Tibial nerve (tissue), 4 donors: ENCODE data around the gene HINT2.

Experiments used
- EP300 ChIP-seq, 2 donors: sonication (generic); formaldehyde crosslinking; IDR thresholded peaks; one replicate each; pipeline ENCODE4 v1.6.1; 2017; ENCODE audit warnings: antibody characterized with exemption in 2 of 2, mild to moderate bottlenecking in 1 of 2
- POLR2A ChIP-seq, 2 donors: fragments of 450-650 bp; IDR thresholded peaks; one replicate each; pipeline ENCODE4 v1.6.1; 2017; ENCODE audit warnings: antibody characterized with exemption in 2 of 2, mild to moderate bottlenecking in 2 of 2, moderate library complexity in 2 of 2
- TF ChIP-seq, protein P1 (sequence below), 5 experiments: fragments of 200-600 bp in 3 of 5; fragments of 450-650 bp in 2 of 5; sonication (generic) in 3 of 5; IDR thresholded peaks; one replicate each; pipeline ENCODE4 v1.5.1; 2016 to 2019; ENCODE audit warnings: antibody characterized with exemption in 5 of 5, mild to moderate bottlenecking in 3 of 5, moderate library complexity in 2 of 5

DNA sequence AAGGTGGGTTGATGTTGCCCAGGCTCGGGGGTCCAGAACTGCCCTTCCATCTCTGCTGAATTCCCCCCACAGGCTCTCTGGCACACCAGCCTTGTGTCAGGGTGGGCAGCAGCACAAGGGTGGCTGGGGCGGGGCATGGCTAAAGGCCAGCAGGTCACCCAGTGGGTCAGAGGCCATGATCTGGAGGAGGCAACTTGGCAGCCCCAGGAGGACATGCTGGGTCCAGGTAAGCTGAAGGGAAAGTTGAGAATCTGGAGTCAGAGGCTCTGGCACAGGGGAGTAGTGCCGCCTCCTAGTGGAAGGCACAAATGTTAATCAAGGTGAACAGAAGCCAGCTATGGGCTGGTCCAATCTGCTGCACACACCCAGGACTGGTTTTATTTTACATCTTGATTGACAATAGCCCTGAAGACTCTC lies 20.4 kb upstream of the HINT2 start:
- TF ChIP-seq, protein P1, sequence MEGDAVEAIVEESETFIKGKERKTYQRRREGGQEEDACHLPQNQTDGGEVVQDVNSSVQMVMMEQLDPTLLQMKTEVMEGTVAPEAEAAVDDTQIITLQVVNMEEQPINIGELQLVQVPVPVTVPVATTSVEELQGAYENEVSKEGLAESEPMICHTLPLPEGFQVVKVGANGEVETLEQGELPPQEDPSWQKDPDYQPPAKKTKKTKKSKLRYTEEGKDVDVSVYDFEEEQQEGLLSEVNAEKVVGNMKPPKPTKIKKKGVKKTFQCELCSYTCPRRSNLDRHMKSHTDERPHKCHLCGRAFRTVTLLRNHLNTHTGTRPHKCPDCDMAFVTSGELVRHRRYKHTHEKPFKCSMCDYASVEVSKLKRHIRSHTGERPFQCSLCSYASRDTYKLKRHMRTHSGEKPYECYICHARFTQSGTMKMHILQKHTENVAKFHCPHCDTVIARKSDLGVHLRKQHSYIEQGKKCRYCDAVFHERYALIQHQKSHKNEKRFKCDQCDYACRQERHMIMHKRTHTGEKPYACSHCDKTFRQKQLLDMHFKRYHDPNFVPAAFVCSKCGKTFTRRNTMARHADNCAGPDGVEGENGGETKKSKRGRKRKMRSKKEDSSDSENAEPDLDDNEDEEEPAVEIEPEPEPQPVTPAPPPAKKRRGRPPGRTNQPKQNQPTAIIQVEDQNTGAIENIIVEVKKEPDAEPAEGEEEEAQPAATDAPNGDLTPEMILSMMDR (IDR thresholded peaks at IDR 0.05), result no peak
- TF ChIP-seq POLR2A (IDR thresholded peaks at IDR 0.05), result no peak
- no peak for TF ChIP-seq EP300 (IDR thresholded peaks at IDR 0.05)
